Endometrium (tissue), 2 donors: ENCODE data around the gene IGF2.

Experiments used
- FAIRE-seq: peaks from 2 replicates; lab custom pipeline; 2012; peaks lifted over from hg19 to GRCh38; lab: Jason Lieb, UNC
- donor health status: control.
- donor health status: control.

Gene IGF2

GRCh38 chr11:2169626-2170570 is 30.7 kb upstream of the IGF2 start:
- no peak for FAIRE-seq

- no peak for FAIRE-seq
These were observed 29.8 kb upstream of the IGF2 start for GRCh38 chr11:2169005-2169378.

- no peak for FAIRE-seq
These were observed 29.3 kb upstream of the IGF2 start for GRCh38 chr11:2168286-2169004.

DNA sequence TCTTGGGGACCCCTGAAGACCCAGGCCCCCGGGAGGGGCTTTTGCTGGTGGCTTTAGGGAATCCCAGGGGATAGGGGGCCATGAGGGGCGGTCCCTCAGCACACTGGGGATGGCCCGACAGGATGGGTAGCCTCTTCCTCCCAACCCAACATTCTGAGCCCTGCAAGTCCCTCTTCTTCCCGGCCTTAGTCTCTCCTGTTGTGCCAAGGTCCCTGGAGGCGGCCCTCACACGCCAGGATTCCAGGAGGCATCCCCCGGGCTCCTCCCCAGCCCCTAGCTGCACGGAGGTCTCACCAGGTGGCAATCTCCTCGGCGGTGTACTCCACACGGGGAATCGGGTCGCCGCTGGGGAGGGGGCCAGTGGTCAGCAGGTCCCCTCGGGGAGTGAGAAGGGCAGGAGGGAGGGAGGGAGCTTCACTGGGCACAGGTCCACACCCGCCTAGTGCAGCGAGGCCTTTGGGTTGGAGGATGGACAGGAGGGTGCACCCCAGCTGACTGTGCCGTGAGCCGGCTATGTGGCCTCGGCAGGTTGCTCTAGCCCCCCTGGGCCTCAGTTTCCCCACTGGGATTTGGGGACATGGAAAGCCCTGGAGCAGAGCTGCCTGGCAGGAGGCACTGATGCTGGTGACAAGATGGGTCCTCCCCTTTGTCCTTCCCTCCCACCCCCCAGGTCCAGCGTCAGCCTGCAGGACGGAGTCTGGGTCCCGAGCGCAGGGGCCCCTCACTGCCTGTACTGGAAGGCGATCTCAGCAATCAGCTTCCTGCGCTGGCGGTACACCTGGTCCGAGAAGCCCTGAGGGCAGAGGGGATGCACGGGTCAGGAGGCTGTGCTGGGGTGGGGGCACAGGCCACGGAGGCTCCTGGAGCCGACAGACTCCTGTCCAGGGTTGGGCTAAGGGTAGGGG is 28.2 kb upstream of the IGF2 start:
- no peak for FAIRE-seq

DNA sequence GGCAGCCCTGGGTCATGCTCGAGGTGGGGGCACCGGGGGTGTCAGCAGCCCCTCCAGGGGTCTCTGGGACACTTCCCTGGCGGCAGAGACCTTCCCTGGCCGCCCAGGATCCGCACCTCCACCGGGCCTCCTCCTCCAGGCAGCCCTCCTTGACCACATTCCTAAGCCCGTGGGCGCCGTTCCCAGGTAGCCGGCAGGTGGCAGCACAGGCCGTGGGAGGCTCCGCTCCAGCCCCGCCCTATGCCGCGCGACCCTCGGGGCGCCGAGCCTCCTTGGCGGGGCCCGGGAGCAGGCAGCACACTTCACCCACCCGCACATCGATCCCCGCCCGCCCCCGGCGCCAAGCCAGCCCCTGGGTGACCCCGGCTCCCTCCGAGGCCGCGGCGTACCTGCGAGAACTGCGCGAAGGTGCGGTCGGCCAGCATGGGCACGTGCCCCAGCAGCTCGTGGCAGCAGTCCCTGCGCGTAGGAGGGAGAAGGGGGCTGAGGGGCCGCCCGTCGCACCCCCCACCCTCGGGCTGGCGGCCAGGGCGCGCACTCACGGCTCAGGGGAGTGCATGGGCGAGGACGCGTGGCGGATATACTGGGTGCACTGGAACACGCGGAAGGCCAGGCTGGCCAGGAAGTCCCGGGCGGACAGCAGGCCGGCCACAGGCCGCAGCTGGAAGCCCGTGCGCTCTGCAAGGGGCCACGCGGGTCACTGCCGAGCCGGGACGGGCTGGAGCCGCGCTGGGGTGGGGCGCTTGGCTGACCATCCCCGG is 27.1 kb upstream of the IGF2 start:
- no peak for FAIRE-seq

DNA sequence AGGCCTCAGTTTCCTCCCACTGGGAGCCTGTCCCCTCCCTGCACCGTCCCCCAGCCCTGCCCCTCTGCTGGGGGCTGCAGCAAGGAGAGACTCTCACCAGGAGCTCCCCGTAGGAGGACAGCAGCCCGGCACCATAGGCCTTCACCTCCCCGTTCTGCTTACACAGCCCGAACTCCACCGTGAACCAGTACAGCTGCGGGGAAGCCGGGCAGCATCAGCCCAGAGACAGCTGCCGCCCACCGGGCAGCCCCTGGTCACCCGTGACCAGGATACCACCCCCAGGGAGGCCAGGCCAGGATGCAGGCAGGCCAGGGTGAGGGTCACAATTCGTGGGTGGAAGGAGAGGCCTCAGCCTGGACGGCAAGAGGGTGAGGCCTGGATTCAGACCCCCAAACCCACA is 26.4 kb upstream of the IGF2 start:
- FAIRE-seq = no peak

- FAIRE-seq = no peak
These were observed 25.8 kb upstream of the IGF2 start for GRCh38 chr11:2164861-2165555.

- FAIRE-seq = no peak
These were observed 24.9 kb upstream of the IGF2 start for GRCh38 chr11:2164081-2164480.

DNA sequence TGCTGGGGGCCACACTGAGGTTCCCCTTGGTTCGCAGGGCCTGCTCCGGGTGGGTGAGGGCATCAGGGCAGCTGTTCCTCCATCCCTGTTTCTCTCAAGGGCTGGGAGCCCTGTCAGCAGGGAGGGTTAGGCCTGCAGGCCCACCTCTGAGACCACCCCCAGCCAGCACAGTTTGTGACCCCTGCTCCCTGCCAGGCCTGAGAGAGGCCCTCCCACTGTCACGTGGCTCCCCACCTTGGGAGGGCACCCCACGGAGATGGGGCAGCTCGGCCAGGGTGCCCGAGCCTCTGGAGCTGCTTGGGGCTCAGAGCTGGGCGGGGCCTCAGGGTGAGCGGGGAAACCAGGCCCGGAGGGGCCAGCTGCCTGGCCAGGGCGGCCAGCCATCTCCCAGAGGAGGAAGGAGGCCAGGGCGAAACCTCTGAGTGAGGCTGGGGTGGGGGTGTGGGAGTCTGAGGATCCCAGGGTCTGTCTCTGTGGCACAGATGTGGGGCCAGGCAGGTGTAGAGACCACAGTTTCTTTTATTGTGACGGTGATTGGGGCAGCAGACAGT is 24.3 kb upstream of the IGF2 start:
- FAIRE-seq = no peak

DNA sequence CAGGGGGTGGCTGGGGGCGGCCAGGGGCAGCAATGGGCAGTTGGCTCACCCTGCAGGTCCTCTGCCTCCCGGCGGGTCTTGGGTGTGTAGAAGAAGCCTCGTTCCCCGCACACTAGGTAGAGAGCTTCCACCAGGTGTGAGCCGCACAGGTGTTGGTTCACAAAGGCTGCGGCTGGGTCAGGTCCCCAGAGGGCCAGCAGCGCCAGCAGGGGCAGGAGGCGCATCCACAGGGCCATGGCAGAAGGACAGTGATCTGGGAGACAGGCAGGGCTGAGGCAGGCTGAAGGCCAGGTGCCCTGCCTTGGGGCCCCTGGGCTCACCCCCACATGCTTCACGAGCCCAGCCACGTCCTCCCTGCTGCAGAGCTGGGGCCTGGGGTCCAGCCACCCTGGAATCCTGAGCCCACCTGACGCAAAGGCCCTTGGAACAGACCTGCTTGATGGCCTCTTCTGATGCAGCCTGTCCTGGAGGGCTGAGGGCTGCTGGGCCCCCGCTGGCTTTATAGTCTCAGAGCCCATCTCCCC is 21.6 kb upstream of the IGF2 start, which contains the start of gene INS:
Gene INS, minus strand, starts transcription at position 474 of the 524 bp plus-strand sequence. Its CDS starts 238 bp downstream, at position 236.
- FAIRE-seq = no peak

DNA sequence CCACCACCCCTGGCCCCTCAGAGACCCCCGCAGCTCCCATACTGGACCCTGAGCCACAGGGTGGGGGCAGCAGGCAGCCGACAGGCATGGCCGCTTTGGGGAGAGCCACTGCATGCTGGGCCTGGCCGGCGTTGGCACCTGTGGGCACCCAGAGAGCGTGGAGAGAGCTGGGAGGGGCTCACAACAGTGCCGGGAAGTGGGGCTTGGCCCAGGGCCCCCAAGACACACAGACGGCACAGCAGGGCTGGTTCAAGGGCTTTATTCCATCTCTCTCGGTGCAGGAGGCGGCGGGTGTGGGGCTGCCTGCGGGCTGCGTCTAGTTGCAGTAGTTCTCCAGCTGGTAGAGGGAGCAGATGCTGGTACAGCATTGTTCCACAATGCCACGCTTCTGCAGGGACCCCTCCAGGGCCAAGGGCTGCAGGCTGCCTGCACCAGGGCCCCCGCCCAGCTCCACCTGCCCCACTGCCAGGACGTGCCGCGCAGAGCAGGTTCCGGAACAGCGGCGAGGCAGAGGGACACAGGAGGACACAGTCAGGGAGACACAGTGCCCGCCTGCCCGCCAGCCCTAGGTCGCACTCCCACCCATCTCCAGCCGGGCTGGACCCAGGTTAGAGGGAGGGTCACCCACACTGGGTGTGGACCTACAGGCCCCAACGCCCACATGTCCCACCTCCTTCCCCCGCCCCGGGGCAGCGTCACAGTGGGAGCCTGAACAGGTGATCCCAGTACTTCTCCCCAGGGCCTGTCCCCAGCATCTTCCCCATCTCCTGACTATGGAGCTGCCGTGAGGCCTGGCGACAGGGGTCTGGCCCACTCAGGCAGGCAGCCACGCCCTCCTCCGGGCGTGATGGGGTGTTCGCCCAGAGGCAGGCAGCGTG is 20.6 kb upstream of the IGF2 start:
- FAIRE-seq = no peak

GRCh38 chr11:2158966-2159365 is 19.8 kb upstream of the IGF2 start:
- no peak for FAIRE-seq

GRCh38 chr11:2158296-2158737 is 19.1 kb upstream of the IGF2 start:
- no peak for FAIRE-seq

- FAIRE-seq = no peak
These were observed 18.3 kb upstream of the IGF2 start for GRCh38 chr11:2157294-2158040.

DNA sequence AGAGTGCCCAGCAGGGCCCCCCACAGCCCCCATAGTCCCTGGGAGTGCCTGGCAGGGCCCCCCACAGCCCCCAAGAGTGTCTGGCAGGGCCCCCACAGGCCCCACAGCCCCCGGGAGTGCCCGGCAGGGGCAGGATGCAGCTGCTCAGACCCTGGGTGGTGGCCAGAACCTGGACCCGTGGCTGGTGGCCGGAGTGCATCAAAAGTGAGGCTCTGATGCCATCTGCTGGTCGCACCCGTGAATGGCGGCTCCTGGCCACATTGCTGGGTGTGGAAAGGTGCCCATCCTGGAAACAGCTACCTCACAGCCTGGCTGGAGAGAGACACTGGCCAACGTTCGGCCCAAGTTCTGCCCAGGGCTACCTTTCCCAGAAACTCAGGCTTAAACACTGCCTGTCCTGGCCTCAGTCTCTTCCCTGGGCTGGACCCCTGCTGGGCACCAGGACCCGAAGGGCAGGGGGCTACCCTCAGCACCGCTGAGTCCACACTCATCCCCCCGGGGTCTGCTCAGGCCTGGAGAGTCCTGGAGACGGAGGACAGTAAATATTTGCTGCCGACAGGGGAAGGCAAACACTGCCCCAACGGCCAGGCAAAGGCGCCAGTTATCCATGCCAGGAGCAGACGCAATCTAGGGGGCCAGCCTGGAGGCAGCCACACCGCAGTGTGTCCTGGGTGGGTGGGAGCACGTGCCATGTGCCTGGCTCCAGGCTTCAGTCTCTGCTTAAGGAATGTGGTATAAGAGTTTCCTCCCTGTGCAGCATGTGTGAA is 17.4 kb upstream of the IGF2 start:
- FAIRE-seq = no peak

DNA sequence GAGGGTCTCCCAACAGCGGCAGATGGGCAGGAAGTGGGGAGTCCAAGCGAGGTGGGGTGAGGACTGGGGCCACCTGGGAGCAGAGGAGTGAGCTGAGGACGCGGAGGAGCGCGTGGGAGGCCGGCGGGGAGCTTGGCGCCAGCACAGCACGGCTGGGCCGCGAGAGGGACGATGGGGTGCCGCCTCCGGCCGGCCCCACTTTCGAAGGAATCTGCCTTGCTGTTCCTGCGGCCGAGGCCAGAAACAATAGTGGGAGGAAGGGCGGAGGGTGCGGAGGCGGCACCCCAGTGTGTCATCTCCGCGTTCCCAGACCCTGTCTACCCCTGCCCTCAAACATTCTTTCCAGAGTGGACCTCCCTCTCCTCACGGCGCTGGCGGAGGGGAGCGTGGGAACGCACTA is 16.3 kb upstream of the IGF2 start:
- no peak for FAIRE-seq

DNA sequence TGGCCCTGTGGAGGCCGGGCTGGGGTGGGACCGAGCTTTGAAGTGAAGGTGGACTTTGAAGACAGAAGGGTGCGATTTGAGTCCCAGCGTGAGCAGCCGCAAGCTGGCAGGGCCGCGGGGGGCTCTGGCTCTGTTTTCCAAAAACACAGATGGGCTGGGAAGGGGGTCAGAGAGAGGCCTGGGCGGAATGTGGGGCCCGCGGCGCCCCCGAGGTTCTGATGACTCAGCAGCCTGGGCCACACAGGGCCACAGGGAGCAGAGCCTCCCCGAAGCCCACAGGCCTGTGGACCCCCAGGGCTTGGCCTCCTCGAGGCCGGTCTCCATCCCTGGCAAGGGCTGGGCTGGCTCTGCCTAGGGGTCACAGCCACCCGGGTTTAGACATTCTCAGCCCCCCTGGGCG is 15.7 kb upstream of the IGF2 start:
- FAIRE-seq = no peak

DNA sequence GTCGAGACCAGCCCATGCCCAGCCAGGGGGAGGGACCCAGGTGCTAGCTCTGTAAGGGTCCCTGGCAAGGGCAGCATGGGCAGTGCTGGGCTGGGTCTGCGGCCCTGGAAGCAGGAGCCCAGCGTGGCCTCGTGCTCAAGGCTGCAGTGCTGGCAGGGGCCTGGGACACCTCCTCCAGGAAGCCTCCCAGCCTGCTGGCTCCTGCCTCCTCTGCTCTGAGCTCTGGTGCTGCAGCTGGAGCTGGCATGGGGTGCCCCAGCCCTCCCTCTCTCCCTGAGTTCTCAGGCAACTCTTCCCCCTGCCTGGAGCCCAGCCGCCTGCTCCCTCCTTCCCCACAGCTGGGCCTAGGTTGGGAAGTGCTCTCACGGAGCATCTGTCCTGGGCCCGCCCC is 15.0 kb upstream of the IGF2 start:
- FAIRE-seq = no peak
